GM13977 (cell line): ENCODE measurements around the gene LYPD6B.

Experiments used
- DNase-seq: peaks from one replicate; pipeline ENCODE4 v3.0.0; 2012; ENCODE audit warnings: low spot score
- CTCF ChIP-seq: IDR thresholded peaks from 2 replicates; pipeline ENCODE4 v1.5.1; 2012; ENCODE audit warnings: mild to moderate bottlenecking, control low read depth; ENCODE audit not compliant: insufficient read depth; ENCODE audit errors: extremely low read depth, missing control alignments
- in situ Hi-C: fragments of 300-500 bp; cut with MboI; formaldehyde crosslinking; loops from one replicate; pipeline ENCODE4 v1.12.0; 2022; ENCODE audit warnings: low sequenced_read_pairs, low pct_unique_long_range_greater_than_20kb, mixed read lengths, inconsistent platforms; ENCODE audit not compliant: unreplicated experiment

The LYPD6B gene

GRCh38 chr2:149205143-149205542 lies 166.6 kb downstream of the LYPD6B start:
- in situ Hi-C loops: no loop called here
- TF ChIP-seq CTCF: no peak
- DNase-seq: no peak

- no peak for TF ChIP-seq CTCF
- no peak for DNase-seq
- in situ Hi-C loops: no loop called here
These were observed 175.4 kb downstream of the LYPD6B start for GRCh38 chr2:149213764-149214493.

- no peak for DNase-seq
These were observed 180.0 kb downstream of the LYPD6B start for GRCh38 chr2:149218497-149218896.

GRCh38 chr2:149219856-149220255 lies 181.4 kb downstream of the LYPD6B start:
- in situ Hi-C loops: no loop called here
- DNase-seq: no peak
- no peak for TF ChIP-seq CTCF

More at GRCh38 chr2:149218497-149218896, 180.0 kb downstream of the LYPD6B start:
- no peak for TF ChIP-seq CTCF
- in situ Hi-C loops: no loop called here

- no peak for TF ChIP-seq CTCF
- DNase-seq: no peak
- in situ Hi-C loops: no loop called here
These were observed 182.5 kb downstream of the LYPD6B start for GRCh38 chr2:149221002-149221401.

- in situ Hi-C loops: no loop called here
- no peak for TF ChIP-seq CTCF
- DNase-seq: no peak
These were observed 183.4 kb downstream of the LYPD6B start for GRCh38 chr2:149221898-149222297.

GRCh38 chr2:149223472-149224095 lies 185.1 kb downstream of the LYPD6B start:
- DNase-seq: no peak
- in situ Hi-C loops: no loop called here

More at GRCh38 chr2:149223472-149224095, 185.1 kb downstream of the LYPD6B start:
- TF ChIP-seq CTCF: no peak
